Measurements from ENCODE around the gene KLHL9. TPM values are rescaled to one million over a fixed set of nuclear protein-coding genes. Genes with fewer than 3 reads are reported as not detected.

Gene KLHL9
- total RNA-seq, 1 donor from 2014 or later: 12.5 TPM

Other genes with a start within 250 kb of the KLHL9 start
- gene IFNW1, start 193.6 kb downstream of the KLHL9 start, total RNA-seq: not detected
- gene IFNA21, start 168.7 kb downstream of the KLHL9 start, total RNA-seq: not detected
- not detected for gene IFNA4, start 147.8 kb downstream of the KLHL9 start, total RNA-seq
- gene IFNA7, start 133.2 kb downstream of the KLHL9 start, total RNA-seq: not detected
- not detected for gene IFNA10, start 128.3 kb downstream of the KLHL9 start, total RNA-seq
- gene IFNA16, start 118.1 kb downstream of the KLHL9 start, total RNA-seq: not detected
- gene IFNA17, start 107.2 kb downstream of the KLHL9 start, total RNA-seq: not detected
- gene IFNA14, start 95.4 kb downstream of the KLHL9 start, total RNA-seq: not detected
- not detected for gene IFNA5, start 30.1 kb downstream of the KLHL9 start, total RNA-seq
- not detected for gene IFNA6, start 15.5 kb upstream of the KLHL9 start, total RNA-seq
- gene IFNA13, start 32.7 kb upstream of the KLHL9 start, total RNA-seq: not detected
- gene IFNA2, start 50.0 kb upstream of the KLHL9 start, total RNA-seq: not detected
- not detected for gene IFNA8, start 73.7 kb upstream of the KLHL9 start, total RNA-seq
- gene IFNA1, start 105.0 kb upstream of the KLHL9 start, total RNA-seq: not detected
- not detected for gene IFNE, start 146.9 kb upstream of the KLHL9 start, total RNA-seq